NT2/D1 (cell line): Measurements from ENCODE around the gene PTGR1.

Source experiments
- SUZ12 ChIP-seq: IDR thresholded peaks from 2 replicates; pipeline ENCODE4 v1.6.1; 2011; ENCODE audit not compliant: insufficient read length, insufficient read depth; ENCODE audit errors: extremely low read depth
- YY1 ChIP-seq: IDR thresholded peaks from 2 replicates; pipeline ENCODE4 v1.6.1; 2011; ENCODE audit not compliant: insufficient read length, insufficient read depth
- ZNF274 ChIP-seq: IDR thresholded peaks from 2 replicates; pipeline ENCODE4 v1.6.1; 2011; ENCODE audit warnings: mild to moderate bottlenecking, low read depth, low read length

GRCh38 chr9:111514967-111515366 lies 84.5 kb downstream of the PTGR1 start:
- TF ChIP-seq YY1, result no peak
- TF ChIP-seq ZNF274, result no peak
- no peak for TF ChIP-seq SUZ12
